GM19452 (cell line): ENCODE results near the gene TKFC.

Experiments
- ATAC-seq: cut with Tn5 transposase; IDR thresholded peaks from one replicate; pipeline ENCODE4 v1.9.1; 2021; ENCODE audit not compliant: unreplicated experiment

The TKFC gene

DNA sequence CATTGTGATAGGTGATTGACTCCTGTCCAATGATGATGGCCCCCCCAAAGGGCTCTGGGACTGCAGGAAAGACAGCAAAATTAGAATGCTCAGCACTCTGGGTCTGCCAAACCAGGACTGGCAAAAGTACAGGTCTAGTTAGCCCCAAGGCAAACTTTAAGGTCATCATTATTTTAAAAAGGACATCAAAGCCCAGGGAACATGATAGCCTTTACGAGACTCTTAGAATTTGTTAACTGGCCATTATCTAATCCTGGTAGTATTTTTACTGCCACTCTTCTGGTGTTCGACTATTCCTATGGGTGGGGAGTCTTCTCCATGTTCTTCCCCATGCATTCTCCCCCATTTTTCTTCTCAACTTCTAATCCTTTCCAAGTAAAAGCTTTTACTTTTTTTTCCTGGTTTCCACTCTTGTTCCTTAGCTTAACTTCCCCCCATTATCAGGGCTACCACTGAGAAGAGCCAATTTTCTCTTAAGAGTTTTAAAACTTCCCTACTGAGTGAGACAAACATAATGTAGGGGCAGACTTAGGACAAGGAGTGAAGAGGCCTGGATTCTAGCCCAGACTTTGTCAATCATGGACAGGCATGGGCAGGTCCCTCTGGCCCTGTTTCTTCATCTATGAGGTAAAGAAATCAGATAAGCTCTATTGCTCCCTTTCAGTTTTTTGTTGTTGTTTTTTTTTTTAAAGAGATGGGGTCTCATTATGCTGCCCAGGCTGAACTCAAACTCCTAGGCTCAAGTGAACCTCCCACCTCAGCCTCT lies 7.2 kb upstream of the TKFC start:
- no peak for ATAC-seq

DNA sequence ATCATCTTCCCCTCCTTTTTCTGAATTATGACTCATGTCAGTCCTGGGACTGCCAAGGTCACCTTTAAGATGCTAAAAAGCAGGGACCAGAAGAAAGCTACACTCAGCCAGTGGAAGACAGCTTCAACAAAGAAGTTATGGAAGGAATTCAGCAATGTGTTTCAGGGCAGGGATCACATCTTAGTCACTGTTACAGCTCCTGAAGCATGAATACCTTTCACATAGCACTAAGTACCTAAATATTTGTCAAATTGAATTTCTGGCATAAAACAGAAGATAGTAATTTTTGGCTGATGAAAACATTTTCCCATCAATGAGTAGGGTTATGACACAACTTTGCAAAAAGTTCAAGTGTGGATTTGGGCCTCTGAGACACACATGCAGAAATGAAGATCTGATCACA lies 5.4 kb upstream of the TKFC start:
- ATAC-seq: no peak

DNA sequence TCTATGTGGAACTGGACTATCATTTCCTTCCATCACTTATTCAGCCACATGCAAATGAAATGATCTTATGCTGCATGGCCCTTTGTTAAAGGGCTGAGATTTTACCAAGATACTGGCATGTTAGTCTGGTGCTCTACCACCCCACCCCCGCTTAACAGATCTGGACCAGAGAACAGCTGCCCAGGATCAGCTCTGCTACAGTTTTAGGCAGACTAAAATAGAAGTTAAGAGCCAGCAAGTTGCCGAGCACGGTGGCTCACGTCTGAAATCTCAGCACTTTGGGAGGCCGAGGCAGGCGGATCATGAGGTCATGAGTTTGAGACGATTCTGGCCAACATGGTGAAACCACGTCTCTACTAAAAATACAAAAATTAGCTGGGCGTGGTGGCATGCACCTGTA lies 4.7 kb upstream of the TKFC start:
- ATAC-seq: no peak

DNA sequence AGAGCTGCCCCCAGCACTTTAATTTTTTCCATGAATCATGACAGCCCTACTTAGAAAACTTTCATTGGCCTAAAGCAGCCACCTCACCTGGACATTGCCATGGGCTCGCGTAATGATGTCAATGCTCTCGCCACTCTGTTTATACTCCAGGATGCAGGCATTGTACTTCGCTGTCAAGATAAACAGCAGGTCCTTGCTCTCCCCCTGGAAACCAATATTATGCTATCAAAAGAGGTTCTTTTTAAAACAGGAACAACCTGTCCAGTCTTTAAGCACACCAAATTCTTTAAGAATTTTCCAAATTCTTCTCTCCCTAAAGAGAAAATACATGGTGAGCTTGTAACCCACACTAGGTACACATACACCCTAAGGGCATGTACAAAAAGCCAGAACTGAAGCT lies 3.2 kb upstream of the TKFC start:
- no peak for ATAC-seq

DNA sequence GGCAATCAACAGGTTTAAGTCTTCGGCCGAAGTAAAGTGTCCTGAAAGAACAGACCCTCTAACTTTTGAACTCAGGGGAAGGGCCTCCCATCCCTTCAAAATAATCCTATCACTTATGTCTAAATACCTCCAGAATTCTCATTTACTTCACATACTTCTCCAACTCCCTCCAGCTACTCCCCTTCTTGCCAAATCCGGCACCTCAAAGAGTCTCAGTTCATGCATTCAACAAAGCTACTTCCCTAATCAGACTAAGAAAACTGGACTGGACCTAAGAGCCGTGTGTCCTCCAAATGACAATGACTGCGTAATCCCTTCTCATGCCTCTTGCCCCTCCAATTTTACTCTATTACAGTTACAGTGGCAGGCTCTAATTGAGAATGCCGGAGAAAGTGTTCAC lies 1.4 kb upstream of the TKFC start:
- no peak for ATAC-seq

DNA sequence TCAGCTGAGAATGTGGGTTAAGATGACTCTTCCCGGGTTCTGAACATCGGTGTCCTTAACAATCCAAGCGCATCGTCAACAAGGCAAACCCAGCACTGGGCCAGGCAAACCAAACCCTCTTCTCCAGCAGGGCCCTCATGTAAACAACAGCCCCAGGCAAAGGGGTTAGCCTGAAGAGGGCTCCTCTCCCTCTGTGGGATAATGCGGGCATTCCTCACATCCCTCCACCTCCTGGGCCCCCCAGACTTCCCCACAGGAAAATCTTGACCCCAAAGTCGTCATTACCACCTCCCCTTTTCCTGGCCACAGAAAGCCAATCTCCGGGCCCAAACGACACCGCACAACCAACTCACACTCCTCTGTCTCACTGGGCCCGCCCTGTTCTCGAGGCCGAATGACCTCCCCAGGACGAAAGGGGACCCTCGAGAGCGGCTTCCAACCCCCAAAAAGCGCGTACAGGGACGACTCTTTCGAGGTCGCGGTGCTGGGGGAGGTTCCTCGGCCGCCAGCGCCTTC lies 689 bp upstream of the TKFC start:
- no peak for ATAC-seq

DNA sequence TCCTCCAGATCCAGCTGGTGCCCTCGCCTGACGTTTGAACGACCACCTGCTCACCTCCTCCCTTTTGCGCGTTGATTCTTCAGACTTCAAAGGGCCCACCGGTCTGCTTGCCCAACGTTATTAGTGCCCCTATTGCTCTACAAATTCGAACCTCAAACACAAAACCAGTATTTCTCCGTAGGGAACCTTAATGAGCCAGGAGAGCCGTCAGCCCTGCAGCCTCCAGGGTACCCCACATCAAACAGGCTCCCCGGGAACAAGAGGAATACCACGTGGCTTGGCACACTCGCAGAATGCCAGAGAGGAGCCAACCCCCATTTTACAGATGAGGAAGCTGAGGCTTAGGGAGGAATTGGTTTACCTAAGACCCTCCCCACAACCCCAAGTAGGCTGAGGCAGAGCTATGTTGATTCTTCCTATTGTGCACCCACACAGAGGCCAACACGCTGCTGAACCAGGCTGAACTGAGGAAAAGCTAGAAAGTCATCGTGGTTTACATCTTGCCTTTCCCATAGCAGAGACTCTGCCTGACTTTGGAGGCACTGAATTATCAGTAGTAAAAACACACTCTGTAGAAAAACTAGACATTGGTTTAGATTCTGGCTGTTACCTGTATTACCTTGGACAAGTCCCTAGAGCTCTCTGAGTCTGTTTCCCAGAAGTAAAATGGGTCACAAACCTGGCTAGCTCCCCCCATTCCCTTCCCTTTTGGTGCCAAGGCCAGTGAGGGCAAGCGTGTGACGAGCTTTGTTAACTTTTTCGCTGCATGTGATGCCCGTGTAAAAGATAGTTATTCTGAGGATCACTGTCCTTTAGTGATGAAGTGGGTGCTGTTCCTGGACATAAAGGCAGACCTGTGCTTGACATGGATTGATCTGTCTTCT lies 764 bp downstream of the TKFC start:
- no peak for ATAC-seq

DNA sequence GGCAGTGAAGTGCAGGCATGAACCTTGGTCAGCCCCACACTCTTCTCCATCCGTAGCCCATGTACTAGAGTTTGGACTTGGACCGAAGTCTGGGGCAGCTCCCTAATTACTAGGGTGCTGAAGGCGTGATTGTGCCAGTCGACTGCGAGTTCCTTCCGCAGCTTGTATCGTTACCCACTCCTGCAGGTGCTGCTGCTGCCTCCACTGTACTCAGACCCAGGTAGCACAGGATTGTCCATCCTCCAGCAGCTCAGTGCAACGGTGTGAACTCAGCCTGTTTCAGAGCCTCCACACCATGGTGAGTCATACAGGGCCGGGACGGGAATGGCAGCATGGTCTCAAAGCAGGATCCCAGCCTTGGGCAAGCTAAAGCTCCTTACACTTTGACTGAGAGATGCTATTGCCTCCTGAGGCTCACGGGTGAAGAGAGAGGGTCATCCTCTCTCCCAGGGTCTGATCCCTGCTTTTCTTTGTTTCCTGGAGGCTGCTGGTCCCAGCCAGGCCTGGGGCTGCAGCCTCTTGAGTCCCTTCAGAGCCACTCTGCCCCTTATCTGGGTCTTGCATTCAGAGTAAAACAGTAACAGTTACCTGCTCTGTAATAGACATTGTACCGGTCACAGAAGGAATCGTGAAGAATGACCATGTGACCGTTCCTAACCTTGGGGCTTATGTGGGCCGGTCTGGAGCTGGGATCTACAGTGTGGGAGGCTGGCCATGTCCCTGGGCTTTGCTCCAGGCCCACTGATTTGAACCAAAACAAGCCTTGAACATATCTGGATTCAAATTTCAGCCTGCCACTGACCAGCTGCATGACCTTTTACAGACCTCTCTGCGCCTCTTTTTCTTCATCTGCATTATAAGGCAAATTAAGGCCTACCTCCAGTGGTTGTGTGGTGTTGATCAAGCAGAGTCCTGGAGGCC lies 1.7 kb downstream of the TKFC start:
- ATAC-seq: no peak

DNA sequence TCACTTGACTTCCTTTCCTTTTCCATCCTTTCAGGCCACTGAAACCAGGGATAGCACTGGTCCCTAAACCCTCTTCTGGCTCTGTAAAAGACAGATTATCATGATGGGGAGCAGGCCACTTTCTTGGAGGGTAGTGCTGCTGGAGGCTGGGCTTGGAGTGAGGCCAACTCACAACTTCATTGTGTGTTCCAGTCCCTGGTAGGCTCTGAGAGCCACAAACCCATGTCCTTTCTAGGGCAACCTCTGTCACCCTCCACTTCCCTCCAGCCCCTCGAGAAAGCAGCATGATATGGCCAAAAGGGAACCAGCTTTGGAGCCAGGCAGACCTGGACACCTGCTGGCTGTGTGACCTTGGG lies 2.3 kb downstream of the TKFC start:
- ATAC-seq: no peak

DNA sequence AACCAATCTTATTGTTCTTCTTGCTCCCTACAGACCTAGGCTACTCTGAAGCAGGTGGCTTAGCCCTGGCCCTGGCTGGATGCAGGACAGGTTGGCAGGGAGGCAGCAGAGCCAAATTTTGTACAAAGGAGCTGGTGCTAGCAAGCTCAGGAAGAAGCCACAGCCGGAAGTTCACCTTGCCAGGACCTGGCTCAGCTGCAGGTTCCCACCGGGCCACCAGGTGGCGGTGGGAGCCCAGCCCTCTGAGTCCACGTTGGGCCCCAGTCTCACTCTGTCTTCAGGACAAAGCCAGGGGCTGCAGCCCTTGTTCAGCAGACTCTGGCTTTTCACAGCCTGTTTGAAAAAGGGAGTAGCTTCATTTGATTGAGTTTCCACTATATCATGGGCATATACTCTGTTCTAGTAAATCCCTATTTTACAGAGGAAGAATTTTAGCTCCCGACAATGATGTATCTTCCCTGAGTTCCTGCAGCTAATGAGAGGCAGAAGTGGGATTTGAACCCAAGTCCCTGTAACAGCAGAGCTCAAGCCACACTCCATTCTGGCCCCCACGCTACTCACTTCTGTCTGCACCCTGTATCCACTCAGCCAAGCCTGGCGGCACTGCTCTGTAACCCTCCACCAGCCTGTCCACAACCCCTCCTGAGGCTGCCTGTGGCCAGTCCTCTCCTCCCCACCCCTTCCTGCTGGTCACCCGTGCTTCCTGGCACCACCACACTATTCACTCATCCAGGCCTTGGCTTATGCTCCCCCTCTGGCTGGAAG lies 3.3 kb downstream of the TKFC start:
- peak; percentile 61 for ATAC-seq

DNA sequence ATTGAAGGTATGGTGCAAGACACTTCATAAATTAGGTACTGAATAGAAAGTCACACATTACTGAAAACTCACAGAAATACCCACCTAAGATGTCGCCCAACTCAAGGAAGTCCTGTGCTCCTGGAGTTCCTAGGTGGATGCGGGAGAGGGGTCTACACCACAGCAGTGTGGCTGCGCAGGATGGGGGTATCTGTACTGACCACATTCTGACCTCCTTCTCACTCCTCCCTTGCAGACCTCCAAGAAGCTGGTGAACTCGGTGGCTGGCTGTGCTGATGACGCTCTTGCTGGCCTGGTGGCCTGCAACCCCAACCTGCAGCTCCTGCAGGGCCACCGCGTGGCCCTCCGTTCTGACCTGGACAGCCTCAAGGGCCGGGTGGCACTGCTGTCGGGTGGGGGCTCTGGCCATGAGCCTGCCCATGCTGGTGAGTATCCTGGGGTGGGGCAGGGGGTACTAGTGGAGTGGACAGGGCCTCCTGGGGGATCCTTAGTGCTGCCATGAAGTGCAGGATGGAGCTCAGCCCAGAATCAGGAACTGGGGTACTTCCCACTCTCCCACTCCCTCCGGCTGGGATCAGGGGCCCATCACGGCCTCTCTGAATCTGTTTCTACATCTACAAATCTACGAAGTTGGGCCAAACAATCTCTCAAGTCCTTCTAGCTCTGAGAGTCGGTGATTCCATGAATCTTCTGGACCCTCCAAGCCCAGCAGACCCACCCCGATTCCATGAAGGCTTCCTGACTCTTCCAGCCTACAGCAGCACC lies 4.9 kb downstream of the TKFC start:
- ATAC-seq: no peak

DNA sequence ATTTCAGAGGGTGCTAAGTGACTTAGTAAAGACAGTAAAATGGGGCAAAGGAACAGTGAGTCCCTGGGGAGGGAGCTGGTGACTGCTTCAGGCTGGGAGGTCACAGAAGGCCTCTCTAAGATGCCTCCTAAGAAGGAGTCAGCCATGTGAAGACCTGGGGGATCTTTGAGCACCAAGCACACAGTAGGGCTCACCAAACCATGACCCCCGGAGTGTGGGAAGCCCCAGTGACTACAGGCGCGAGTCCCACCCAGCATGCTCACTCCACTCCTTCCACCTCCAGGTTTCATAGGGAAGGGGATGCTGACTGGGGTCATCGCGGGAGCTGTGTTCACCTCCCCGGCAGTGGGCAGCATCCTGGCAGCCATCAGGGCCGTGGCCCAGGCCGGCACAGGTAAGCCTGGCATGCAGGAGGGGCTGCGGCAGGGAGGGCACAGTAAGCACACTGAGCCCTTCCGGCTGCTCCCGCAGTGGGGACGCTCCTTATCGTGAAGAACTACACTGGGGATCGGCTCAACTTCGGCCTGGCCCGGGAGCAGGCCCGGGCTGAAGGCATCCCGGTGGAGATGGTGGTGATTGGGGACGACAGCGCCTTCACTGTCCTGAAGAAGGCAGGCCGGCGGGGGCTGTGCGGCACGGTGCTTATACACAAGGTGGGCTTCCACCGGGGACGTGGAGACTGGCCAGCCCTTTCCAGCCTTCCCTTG lies 5.9 kb downstream of the TKFC start:
- no peak for ATAC-seq

DNA sequence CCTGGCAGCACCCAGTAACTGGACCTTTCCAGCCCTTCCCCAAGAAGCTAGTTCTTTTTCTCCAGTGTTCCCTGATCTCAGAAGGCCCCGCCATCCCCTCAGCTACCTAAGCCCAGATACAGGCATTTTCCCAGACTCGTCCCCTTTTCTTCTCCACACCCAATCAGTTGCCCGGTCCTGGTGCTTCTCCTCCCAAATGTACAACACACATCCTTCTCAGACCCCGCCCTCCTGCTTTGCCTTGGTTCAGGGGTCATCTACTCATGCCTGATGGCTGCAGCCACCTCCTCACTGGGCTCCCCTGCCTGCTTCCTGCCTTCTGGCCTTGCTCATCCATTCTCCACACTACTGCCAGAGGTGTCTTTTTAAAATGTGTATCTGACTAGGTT lies 6.5 kb downstream of the TKFC start:
- ATAC-seq: no peak

DNA sequence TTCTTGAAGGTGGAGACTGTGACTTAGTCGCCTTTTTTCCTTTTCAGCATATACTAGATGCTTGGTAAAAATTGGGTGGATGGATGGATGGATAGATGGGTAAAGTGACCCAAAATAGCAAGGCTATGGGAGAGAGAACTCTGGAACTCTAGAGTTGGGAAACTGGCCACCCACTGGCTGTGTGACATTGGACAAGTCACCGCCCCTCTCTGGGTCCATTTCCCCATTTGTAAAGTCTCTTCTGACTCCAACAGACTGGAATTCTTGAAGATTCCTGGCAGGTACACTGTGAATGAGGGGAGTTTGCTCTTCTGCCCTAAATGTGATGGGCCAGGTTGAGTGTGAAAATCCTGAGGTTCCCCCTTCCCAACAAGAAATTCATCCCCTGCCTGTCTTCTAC lies 8.0 kb downstream of the TKFC start:
- no peak for ATAC-seq

DNA sequence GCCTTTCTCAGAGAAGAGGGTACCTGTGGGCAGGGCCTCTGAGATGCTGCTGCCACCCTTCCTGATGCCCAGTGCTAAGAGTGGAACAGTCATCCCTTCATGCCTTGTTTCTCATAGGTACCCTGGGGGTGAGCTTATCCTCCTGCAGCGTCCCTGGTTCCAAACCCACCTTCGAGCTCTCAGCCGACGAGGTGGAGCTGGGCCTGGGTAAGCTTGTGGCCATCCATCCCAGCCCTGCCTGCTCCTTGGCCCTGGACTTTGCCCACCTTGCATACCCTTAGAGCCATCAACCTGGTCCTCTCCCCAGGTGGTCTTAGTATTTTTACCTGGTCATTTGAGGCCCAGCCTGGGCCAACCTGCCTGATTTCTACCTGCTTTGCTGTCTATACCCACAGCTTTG lies 8.7 kb downstream of the TKFC start:
- no peak for ATAC-seq

DNA sequence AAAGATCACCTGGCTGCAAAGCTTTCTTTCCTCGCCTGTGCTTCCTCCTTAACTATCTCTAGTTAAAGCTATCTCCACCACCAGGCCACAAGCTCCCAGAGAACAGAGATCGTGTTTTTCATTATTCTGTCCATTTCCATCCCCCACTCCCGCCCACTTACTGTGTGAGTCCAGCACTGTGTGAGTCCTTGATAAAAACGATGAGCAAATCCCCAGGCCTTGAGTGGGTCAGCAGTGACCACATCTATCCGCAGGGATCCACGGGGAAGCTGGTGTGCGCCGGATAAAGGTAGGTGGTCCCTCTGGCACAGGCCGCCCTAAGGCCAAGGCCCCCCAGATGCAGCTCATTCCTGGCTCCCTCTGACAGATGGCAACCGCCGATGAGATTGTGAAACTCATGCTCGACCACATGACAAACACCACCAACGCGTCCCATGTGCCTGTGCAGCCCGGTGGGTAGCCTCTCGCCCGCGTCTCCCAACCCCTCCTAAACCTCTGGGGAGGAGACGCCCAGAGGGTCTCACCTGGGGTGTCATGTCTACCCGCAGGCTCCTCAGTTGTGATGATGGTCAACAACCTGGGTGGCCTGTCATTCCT lies 9.3 kb downstream of the TKFC start:
- ATAC-seq: no peak

DNA sequence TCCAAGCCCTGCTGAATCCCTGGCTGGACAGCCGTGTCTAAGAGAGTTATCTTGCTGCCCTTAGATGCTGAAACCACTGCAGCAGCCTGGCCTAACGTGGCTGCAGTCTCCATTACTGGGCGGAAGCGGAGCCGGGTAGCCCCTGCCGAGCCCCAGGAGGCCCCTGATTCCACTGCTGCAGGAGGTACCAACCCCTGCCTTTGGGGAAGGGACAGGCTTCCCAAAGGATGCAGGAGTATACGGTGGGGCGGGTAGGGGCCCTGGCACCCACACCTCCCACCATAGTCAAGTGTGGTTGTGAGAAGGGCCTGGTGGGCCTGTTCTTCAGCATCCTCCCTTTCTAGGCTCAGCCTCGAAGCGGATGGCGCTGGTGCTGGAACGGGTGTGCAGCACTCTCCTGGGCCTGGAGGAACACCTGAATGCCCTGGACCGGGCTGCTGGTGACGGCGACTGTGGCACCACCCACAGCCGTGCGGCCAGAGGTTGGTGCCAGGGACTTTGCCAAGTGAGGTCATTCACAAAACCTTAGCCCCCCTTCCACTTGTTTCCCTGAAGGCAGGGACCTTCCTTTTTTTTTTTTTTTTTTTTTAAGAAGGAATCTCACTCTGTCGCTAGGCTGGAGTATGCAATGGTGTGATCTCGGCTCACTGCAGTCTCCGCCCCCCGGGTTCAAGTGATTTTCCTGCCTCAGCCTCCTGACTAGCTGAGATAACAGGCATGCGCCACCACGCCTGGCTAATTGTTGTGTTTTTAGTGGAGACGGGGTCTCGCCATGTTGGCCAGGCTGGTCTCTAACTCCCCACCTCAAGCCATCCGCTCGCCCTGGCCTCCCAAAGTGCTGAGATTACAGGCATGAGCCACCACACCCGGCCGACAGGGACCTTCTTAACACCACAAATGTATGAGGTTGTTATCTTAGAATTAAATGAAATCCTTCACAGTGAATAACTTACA lies 11.0 kb downstream of the TKFC start:
- no peak for ATAC-seq

DNA sequence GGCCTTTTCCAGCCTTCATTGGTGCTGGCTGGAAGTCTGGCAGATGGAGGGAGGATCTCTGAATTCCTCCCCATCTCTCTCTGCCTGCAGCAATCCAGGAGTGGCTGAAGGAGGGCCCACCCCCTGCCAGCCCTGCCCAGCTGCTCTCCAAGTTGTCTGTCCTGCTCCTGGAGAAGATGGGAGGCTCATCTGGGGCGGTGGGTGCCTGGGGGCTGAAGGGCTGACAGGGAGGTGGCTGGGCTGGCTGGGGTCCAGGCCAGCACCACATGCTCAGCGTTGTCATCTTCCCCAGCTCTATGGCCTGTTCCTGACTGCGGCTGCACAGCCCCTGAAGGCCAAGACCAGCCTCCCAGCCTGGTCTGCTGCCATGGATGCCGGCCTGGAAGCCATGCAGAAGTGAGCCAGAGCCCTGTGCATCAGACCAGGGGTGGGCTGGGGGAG lies 12.2 kb downstream of the TKFC start:
- no peak for ATAC-seq
